HG03520 (cell line): ENCODE results near the gene UBXN6.

Experiments
- ATAC-seq: cut with Tn5 transposase; IDR thresholded peaks from one replicate; pipeline ENCODE4 v1.9.1; 2021; ENCODE audit warnings: mild to moderate bottlenecking, moderate library complexity; ENCODE audit not compliant: unreplicated experiment

UBXN6 gene

GRCh38 chr19:4493929-4494690 is 36.5 kb upstream of the UBXN6 start:
- no peak for ATAC-seq

- ATAC-seq = no peak
These were observed 35.7 kb upstream of the UBXN6 start for GRCh38 chr19:4493104-4493928.

- ATAC-seq = no peak
These were observed 34.9 kb upstream of the UBXN6 start for GRCh38 chr19:4492337-4493103.

DNA sequence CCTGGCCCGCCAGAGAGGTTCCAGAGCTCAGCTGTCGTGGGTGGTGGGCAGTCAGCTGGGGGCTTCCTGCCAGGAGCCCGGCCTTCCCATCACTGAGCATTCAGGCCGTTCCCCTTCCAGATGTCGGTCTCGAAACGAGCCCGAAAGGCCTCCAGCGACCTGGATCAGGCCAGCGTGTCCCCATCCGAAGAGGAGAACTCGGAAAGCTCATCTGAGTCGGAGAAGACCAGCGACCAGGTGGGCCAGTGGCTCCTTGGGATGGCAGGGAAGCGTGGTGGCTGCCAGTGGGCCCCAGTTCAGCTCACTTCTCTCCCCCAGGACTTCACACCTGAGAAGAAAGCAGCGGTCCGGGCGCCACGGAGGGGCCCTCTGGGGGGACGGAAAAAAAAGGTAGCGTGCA is 33.9 kb upstream of the UBXN6 start:
- no peak for ATAC-seq

- ATAC-seq = no peak
These were observed 30.9 kb upstream of the UBXN6 start for GRCh38 chr19:4488496-4488895.

- ATAC-seq = no peak
These were observed 30.0 kb upstream of the UBXN6 start for GRCh38 chr19:4487572-4487971.

- no peak for ATAC-seq
These were observed 25.8 kb upstream of the UBXN6 start for GRCh38 chr19:4483385-4483784.

- no peak for ATAC-seq
These were observed 25.2 kb upstream of the UBXN6 start for GRCh38 chr19:4482721-4483364.

DNA sequence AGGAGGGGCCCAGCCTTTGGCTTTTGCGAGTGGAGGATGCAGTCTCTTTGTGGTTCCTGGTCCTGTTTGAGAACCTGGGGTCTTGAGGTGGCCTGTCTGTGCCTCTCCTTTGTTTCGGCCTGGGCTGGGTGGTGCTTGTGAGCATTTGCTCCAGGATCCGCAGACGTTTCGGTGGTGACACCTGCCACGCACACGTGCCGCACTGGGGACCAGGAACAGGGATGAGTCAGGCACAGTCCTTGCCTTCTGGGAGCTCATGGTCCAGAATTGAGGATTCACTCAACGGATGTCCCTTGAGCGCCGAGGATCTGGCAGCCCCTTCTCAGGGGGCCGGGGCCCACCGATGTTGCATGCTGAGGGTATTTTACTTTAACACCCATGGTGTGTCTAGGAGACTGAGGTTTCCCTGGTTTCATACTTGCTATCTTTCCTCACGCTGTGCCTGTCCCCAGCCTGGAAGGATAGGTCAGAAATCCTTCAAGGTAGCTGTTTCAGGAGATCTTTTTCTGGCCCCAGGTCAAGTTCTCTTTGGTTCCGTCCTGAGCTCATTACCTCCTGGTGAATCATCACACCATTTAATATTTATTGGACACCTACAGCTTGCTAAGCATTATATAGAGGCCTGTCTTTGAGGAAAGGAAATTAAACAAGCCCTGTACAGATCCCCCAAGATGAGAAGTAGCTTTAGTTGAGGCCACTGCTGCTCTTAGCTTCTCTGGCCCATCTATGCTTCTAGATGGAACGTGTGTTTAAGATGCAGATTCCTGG is 19.6 kb upstream of the UBXN6 start:
- no peak for ATAC-seq

DNA sequence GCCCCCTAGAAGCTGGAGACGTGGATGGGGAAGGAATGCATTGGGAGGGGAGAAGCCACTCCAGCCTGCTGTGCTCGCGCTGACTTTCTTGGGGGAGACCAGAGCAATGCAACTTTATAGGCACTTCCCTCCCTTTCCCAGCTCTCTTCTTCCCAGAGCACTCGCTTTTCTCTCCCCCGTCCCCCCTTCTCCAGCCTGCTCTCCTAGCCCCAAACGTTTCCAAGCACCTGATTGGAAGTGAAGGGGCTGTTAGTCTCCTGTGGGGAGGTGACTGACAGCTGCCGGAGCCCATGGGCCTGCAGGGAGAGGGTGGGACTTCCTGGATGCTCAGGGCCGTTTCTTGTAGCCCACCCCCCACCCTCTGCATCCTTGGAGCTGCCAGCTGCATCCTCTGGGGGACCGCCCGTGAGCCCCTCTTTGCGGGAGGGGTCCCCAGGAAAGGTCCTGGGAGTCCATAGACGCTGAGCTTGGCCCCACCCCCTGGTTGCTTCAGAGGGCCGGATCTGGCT is 17.0 kb upstream of the UBXN6 start:
- ATAC-seq = no peak

GRCh38 chr19:4473763-4474513 is 16.3 kb upstream of the UBXN6 start:
- ATAC-seq = no peak

GRCh38 chr19:4473011-4473762 is 15.6 kb upstream of the UBXN6 start:
- ATAC-seq = no peak

GRCh38 chr19:4472174-4472974 is 14.8 kb upstream of the UBXN6 start, which contains the start of gene HDGFL2:
Gene HDGFL2 (plus strand): TSS chr19:4472297. CDS start chr19:4472351, 54 bp downstream.
- ATAC-seq = no peak

DNA sequence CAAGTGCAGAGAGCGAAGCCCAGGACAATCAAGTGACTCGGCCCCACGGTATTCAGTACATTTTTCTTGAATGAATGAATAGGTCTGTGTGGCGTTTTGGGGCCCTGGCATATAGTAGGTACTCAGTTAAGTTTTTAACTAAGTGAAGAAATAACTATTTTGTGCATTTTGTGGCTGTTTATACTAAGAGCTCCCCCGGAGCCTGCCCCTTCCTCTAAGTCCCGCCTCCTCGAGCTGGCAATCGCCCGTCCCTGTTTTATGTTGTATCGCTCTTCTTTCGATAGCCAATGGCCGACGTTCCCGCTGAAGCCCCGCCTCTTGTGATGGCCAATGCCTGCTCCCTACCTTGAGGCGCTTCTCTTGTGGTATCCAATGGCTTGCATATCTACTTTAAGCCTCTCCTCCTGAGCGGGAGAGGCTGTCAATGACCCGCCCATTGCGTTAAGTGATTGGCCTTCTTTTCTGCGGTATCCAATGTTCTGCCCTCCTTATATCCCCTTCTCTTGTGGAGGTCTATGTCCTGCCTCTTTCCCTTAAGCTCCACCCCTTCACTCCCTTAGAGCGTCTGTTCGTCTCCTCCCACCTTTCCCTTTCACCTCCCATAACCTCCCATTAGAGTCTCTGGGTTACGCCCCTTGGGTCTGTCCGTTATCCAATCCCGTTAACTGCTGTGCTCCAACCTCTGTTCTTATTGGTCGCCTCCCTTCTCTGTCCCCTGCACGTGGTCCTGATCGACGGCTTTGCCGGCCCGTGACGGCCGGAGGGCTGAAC is 14.0 kb upstream of the UBXN6 start:
- peak; percentile 72 for ATAC-seq

- ATAC-seq = no peak
These were observed 10.2 kb upstream of the UBXN6 start for GRCh38 chr19:4467835-4468234.

GRCh38 chr19:4464815-4465581 is 7.4 kb upstream of the UBXN6 start:
- ATAC-seq = no peak
